ENCODE results near the gene GPLD1. TPM values are rescaled to one million over a fixed set of nuclear protein-coding genes. Genes with fewer than 3 reads are reported as not detected.
A peak's percentile ranks its signal among the peaks of the same experiment; 100 is the strongest.

GPLD1 gene, protein sequence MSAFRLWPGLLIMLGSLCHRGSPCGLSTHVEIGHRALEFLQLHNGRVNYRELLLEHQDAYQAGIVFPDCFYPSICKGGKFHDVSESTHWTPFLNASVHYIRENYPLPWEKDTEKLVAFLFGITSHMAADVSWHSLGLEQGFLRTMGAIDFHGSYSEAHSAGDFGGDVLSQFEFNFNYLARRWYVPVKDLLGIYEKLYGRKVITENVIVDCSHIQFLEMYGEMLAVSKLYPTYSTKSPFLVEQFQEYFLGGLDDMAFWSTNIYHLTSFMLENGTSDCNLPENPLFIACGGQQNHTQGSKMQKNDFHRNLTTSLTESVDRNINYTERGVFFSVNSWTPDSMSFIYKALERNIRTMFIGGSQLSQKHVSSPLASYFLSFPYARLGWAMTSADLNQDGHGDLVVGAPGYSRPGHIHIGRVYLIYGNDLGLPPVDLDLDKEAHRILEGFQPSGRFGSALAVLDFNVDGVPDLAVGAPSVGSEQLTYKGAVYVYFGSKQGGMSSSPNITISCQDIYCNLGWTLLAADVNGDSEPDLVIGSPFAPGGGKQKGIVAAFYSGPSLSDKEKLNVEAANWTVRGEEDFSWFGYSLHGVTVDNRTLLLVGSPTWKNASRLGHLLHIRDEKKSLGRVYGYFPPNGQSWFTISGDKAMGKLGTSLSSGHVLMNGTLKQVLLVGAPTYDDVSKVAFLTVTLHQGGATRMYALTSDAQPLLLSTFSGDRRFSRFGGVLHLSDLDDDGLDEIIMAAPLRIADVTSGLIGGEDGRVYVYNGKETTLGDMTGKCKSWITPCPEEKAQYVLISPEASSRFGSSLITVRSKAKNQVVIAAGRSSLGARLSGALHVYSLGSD
- total RNA-seq = 1 to 10 TPM; 2.2 to 3.8 TPM
- 1 to 10 TPM in 1 of 2 donors, under 1 TPM in 1; 0.45 to 1.1 TPM for polyA plus RNA-seq
- long read RNA-seq, donor 1 = 0 reads
- long read RNA-seq, donor 2 = 0 reads
- long read RNA-seq, donor 3 = 0 reads
- long read RNA-seq, donor 4 = 0 reads
- long read RNA-seq, donor 5 = 0 reads

DNA sequence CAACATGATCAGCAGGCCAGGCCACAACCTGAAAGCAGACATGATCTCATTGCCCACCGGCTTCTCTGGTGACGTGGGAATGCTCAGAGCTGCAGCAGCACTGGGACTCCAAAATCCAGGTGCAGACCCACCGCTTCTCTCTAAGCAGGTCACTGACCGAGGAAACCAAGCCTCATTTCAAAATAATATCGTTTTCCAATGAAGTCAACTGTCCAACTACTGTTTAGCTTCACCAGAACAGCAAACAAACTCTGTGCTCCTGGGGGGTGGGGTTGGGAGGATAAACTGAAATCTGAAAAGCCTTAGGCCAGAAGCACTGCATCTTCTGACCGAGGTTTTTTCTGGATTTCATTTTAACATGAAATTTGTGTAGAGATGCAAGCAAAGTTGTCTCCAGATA, at the start of gene GPLD1:
GPLD1 (minus strand) TSS at position 109 of the 400 bp plus-strand sequence; CDS start at position 42, 67 bp downstream.
- TF ChIP-seq, protein P1, sequence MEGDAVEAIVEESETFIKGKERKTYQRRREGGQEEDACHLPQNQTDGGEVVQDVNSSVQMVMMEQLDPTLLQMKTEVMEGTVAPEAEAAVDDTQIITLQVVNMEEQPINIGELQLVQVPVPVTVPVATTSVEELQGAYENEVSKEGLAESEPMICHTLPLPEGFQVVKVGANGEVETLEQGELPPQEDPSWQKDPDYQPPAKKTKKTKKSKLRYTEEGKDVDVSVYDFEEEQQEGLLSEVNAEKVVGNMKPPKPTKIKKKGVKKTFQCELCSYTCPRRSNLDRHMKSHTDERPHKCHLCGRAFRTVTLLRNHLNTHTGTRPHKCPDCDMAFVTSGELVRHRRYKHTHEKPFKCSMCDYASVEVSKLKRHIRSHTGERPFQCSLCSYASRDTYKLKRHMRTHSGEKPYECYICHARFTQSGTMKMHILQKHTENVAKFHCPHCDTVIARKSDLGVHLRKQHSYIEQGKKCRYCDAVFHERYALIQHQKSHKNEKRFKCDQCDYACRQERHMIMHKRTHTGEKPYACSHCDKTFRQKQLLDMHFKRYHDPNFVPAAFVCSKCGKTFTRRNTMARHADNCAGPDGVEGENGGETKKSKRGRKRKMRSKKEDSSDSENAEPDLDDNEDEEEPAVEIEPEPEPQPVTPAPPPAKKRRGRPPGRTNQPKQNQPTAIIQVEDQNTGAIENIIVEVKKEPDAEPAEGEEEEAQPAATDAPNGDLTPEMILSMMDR (IDR thresholded peaks at IDR 0.05; ENCODE audit: control extremely low read depth, extremely low read depth) = no peak
- H3K9me3 ChIP-seq (ENCODE audit: control insufficient read depth in 4 of 4, insufficient read depth in 3 of 4, low read length in 3 of 4) = no peaks in the 10 kb centered on the region
- DNase-seq = no peak
- H3K36me3 ChIP-seq (ENCODE audit: control insufficient read depth in 4 of 4, insufficient read depth in 4 of 4, low read length in 4 of 4) = no peaks in the 10 kb centered on the region
- H3K9ac ChIP-seq (ENCODE audit: insufficient read depth in 1 of 2, low read length in 2 of 2) = no peak within 1 kb of the TSS
- H3K27me3 ChIP-seq (ENCODE audit: control insufficient read depth in 3 of 3, insufficient read depth in 3 of 3, low read length in 2 of 3) = no peaks in the 10 kb centered on the region
- H3K4me1 ChIP-seq (ENCODE audit: control insufficient read depth in 5 of 5, insufficient read depth in 5 of 5, low read length in 5 of 5) = peaks cover 0 to 7% (median 0%) of the 10 kb centered on the region in 5 donors
- no peak for ATAC-seq (ENCODE audit: insufficient read depth, low FRiP score)
- H3K4me3 ChIP-seq = no peak within 1 kb of the TSS
- no peak within 1 kb of the TSS for H3K27ac ChIP-seq (ENCODE audit: low read depth in 1 of 2, low read length in 1 of 2)
- 87% methylated on average over 6 of the region's 6 CpGs for WGBS, 2 donors

DNA sequence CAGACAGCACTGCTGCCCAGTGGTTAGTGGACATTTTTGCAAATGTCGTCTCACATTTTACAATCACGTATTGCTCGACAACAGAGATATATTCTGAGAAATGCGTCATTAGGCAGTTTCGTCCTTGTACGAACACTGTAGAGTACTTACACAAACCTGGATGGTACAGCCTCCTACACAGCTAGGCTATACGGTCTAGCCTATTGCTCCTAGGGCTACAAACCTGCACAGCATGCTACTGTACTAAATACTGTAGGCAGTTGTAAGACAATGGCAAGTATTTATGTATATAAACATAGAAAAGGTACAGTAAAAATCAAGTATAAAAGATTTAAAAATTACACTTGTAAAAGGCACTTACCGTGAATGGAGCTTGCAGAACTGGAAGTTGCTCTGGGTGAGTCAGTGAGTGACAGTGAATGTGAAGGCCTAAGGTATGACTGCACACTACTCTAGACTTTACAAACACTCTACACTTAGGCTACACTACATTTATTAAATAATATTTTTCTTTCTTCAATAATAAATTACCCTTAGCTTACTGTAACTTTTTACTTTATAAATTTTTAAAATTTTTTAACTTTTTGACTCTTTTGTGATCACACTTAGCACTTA, 48.5 kb upstream of the GPLD1 start:
- no peak overlapping the region for H3K4me3 ChIP-seq
- H3K9ac ChIP-seq (ENCODE audit: insufficient read depth in 1 of 2, low read length in 2 of 2) = no peak overlapping the region
- DNase-seq = peak in 1 of 3 donors; percentile 21
- H3K9me3 ChIP-seq (ENCODE audit: control insufficient read depth in 4 of 4, insufficient read depth in 3 of 4, low read length in 3 of 4) = peaks cover 0 to 2% (median 0%) of the 10 kb centered on the region in 4 donors
- no peak overlapping the region for H3K27ac ChIP-seq (ENCODE audit: low read depth in 1 of 2, low read length in 1 of 2)
- ATAC-seq (ENCODE audit: insufficient read depth, low FRiP score) = no peak
- WGBS, 2 donors = 95 to 97% methylated on average over 8 of the region's 8 CpGs
- no peaks in the 10 kb centered on the region for H3K4me1 ChIP-seq (ENCODE audit: control insufficient read depth in 5 of 5, insufficient read depth in 5 of 5, low read length in 5 of 5)
- H3K36me3 ChIP-seq (ENCODE audit: control insufficient read depth in 4 of 4, insufficient read depth in 4 of 4, low read length in 4 of 4) = peaks cover 0 to 6% (median 5%) of the 10 kb centered on the region in 4 donors
- TF ChIP-seq, protein P1 (IDR thresholded peaks at IDR 0.05; ENCODE audit: control extremely low read depth, extremely low read depth) = no peak
- no peaks in the 10 kb centered on the region for H3K27me3 ChIP-seq (ENCODE audit: control insufficient read depth in 3 of 3, insufficient read depth in 3 of 3, low read length in 2 of 3)

DNA sequence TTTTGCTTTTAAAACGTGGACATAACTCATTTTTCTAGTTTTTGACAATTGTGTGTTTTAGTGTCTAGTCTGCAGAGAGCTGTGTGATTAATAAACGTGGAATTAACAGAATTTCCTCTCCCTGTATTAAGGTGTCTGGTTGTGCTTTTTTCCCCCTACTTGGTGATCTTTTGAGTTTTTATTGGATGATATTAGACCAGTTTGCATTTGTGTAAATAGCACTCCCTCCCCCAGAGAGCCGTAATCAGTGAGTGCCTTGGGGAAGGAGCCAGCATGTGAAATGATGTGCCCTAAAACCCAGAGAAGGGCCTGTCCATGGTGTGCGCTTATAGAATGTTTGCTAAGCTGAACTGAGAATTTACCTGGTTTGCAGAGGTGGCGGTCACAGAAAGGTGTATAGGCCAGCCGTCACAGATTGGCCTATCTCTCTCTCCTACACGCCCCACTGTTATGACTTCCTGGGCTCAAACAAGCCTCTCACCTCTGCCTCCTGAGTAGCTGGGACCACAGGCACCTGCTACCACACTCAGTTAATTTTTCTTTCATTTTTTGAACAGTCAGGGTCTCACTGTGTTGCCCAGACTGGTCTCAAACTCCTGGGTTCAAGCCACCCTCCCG, 47.8 kb upstream of the GPLD1 start:
- 92 to 93% methylated on average over 8 of the region's 8 CpGs for WGBS, 2 donors
- TF ChIP-seq, protein P1 (IDR thresholded peaks at IDR 0.05; ENCODE audit: control extremely low read depth, extremely low read depth) = no peak
- H3K36me3 ChIP-seq (ENCODE audit: control insufficient read depth in 4 of 4, insufficient read depth in 4 of 4, low read length in 4 of 4) = peaks cover 0 to 9% (median 5%) of the 10 kb centered on the region in 4 donors
- H3K9me3 ChIP-seq (ENCODE audit: control insufficient read depth in 4 of 4, insufficient read depth in 3 of 4, low read length in 3 of 4) = peaks cover 0 to 2% (median 0%) of the 10 kb centered on the region in 4 donors
- DNase-seq (no peak), ATAC-seq (ENCODE audit: insufficient read depth, low FRiP score) (no peak)
- no peak overlapping the region for H3K9ac ChIP-seq (ENCODE audit: insufficient read depth in 1 of 2, low read length in 2 of 2)
- H3K4me1 ChIP-seq (ENCODE audit: control insufficient read depth in 5 of 5, insufficient read depth in 5 of 5, low read length in 5 of 5) = no peaks in the 10 kb centered on the region
- H3K27ac ChIP-seq (ENCODE audit: low read depth in 1 of 2, low read length in 1 of 2) = no peak overlapping the region
- H3K27me3 ChIP-seq (ENCODE audit: control insufficient read depth in 3 of 3, insufficient read depth in 3 of 3, low read length in 2 of 3) = no peaks in the 10 kb centered on the region
- H3K4me3 ChIP-seq = no peak overlapping the region

All from lung (tissue), 16 donors.